22Rv1 (cell line): ENCODE measurements around the gene WASL.

Experiments used
- H3K27ac ChIP-seq: fragments of 450-650 bp; 2 replicates; pipeline ENCODE4 v1.5.1; 2017
- ZFX ChIP-seq: fragments of 450-650 bp; IDR thresholded peaks from 2 replicates; pipeline ENCODE4 v1.6.1; 2017; ENCODE audit warnings: antibody characterized with exemption, borderline replicate concordance
- TF ChIP-seq, protein P1 (sequence below): fragments of 450-650 bp; IDR thresholded peaks from 2 replicates; pipeline ENCODE4 v1.5.1; 2017; ENCODE audit warnings: mild to moderate bottlenecking

Gene WASL

DNA sequence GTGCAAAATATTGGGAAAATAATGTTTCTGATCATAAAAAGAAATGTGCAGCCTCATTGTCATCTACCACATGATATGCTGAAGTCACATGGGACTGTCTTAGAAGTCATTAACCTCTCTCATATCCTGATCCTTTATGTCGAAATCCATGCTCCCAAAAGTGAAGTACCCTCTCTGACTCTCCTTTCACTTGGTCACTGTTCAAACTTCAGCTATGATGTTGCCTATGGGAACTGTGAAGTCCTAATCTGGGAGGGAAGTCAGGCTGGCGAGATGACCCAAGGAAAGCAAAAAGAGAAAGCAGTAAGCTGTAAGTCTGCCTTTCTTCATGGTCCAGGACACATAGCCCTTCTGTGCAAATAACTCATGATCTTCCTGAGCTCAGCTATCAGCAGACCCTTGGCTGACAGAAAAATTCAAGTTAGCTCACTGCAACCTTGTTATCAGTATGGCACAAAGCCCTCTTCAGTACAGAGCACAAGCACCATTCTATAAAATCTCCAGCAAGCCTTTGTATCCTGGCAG, 29.5 kb downstream of the WASL start:
- no peak overlapping the region for H3K27ac ChIP-seq
- no peak for TF ChIP-seq ZFX
- TF ChIP-seq, protein P1, sequence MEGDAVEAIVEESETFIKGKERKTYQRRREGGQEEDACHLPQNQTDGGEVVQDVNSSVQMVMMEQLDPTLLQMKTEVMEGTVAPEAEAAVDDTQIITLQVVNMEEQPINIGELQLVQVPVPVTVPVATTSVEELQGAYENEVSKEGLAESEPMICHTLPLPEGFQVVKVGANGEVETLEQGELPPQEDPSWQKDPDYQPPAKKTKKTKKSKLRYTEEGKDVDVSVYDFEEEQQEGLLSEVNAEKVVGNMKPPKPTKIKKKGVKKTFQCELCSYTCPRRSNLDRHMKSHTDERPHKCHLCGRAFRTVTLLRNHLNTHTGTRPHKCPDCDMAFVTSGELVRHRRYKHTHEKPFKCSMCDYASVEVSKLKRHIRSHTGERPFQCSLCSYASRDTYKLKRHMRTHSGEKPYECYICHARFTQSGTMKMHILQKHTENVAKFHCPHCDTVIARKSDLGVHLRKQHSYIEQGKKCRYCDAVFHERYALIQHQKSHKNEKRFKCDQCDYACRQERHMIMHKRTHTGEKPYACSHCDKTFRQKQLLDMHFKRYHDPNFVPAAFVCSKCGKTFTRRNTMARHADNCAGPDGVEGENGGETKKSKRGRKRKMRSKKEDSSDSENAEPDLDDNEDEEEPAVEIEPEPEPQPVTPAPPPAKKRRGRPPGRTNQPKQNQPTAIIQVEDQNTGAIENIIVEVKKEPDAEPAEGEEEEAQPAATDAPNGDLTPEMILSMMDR, result no peak

DNA sequence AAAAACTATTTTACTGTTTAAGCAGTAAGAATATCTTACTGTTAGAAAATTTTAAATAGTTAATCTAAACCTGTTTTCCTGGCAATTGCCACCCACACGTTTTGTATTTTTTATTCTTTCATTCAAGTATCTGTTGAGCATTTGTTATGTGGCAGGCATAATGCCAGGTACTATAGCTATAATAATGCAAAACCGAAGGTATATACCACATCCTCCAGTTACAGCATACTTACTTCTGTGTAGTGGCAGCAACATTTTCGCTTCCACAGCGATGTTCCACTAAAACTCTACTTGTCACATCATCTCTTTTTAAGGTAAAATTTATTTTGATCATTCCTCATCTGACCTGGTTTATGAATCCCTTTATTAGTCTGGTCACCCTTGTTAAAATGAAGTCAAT, 30.0 kb downstream of the WASL start:
- H3K27ac ChIP-seq, result no peak overlapping the region
- TF ChIP-seq, protein P1, result no peak
- TF ChIP-seq ZFX, result no peak

- TF ChIP-seq, protein P1, result no peak
- TF ChIP-seq ZFX, result no peak
- H3K27ac ChIP-seq, result no peak overlapping the region
Measured at GRCh38 chr7:123717689-123718088, 31.1 kb downstream of the WASL start.

- no peak overlapping the region for H3K27ac ChIP-seq
- no peak for TF ChIP-seq ZFX
- TF ChIP-seq, protein P1, result no peak; the same call in 1 of the 2 replicates
Measured at GRCh38 chr7:123716877-123717276, 31.9 kb downstream of the WASL start.

- TF ChIP-seq, protein P1, result no peak
- TF ChIP-seq ZFX, result no peak
Measured at GRCh38 chr7:123715799-123716198, 33.0 kb downstream of the WASL start.

GRCh38 chr7:123715198-123715597, 33.6 kb downstream of the WASL start:
- H3K27ac ChIP-seq, result no peak overlapping the region
- TF ChIP-seq ZFX, result no peak
- TF ChIP-seq, protein P1, result no peak

More at GRCh38 chr7:123715799-123716198, 33.0 kb downstream of the WASL start:
- no peak overlapping the region for H3K27ac ChIP-seq

DNA sequence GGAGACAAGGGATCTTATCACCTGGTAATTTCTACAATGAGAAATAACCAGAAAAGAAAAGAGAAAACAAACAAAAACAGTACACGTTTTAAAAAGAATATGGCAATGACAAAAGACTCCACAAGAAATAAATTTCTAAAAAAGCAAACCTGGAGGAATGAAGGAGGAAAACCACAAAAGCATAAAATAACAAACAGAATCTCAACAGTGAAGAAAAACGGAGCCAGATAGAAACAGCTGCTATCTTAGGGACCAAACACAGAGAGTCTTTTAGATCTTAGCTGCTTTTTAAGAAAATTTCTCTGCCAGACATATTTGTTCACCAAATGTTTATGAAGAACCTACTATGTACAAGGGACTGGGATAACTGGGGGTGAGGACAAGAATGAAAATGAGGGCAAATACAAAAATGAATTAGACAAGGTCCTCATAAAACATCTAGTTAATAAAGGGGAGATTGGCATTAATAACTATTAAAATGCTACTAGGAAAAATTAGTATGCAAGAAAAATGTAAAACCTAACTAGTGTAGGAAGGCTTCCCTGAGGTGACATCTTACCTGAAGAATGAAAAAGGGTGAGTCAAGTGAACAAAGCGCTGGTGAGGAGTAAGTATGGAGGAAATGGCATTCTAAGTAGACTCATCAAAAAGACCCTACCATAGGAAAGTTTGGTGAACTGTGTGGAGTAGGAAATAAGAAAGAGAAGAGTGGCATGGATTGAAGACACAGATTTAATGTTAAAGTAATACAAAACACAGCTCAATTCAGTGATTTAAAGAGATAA, 34.3 kb downstream of the WASL start:
- TF ChIP-seq, protein P1, result no peak
- no peak for TF ChIP-seq ZFX
- H3K27ac ChIP-seq, result no peak overlapping the region
